ENCODE data around the gene EFS. TPM values are rescaled to one million over a fixed set of nuclear protein-coding genes. Genes with fewer than 3 reads are reported as not detected.

EFS gene
- total RNA-seq, 3 donors from 2014 or later, result 15.7 to 24.6 (median 18.0) TPM

GRCh38 chr14:23409966-23410635 is 45.1 kb upstream of the EFS start:
- no peaks in the 10 kb centered on the region for H3K36me3 ChIP-seq
- no peak overlapping the region for H3K4me3 ChIP-seq
- peaks cover 0 to 28% of the 10 kb centered on the region in 2 donors for H3K27me3 ChIP-seq
- TF ChIP-seq CTCF (IDR thresholded peaks at IDR 0.05), result no peak
- H3K27ac ChIP-seq, result no peak overlapping the region
- DNase-seq (ENCODE audit: low spot score in 2 of 2), result no peak
- intact Hi-C loops (cut with DNase I; ENCODE audit: low total_unique reads), result no loop called here
- no peaks in the 10 kb centered on the region for H3K9me3 ChIP-seq
- no peaks in the 10 kb centered on the region for H3K4me1 ChIP-seq

DNA sequence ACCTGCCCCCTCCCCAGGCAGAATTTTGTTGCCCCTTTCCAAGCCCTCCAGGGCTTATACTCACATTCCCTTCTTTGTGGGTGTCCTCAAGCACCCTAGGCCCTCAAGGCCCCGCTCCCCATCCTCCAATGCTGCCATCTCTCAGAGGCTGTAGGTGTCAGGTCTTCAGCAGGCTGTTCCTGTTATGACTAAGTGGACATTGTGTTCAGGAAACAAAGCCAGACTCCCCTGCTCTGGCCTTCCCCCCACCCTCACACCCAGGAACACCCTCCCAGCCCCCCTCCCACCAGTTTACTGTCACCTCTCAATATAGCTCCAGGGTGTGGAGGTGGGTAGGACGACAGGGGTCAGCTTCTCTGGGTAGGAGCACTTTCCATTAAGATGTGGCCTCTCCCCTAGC is 44.5 kb upstream of the EFS start:
- H3K9me3 ChIP-seq, result no peaks in the 10 kb centered on the region
- no peaks in the 10 kb centered on the region for H3K4me1 ChIP-seq
- no peak for DNase-seq (ENCODE audit: low spot score in 2 of 2)
- H3K27me3 ChIP-seq, result peaks cover 0 to 34% of the 10 kb centered on the region in 2 donors
- no peak for TF ChIP-seq POLR2A (IDR thresholded peaks at IDR 0.05)
- no peak for TF ChIP-seq POLR2AphosphoS5 (IDR thresholded peaks at IDR 0.05)
- no peak for TF ChIP-seq CTCF (IDR thresholded peaks at IDR 0.05)
- H3K36me3 ChIP-seq, result no peaks in the 10 kb centered on the region
- intact Hi-C loops (cut with DNase I; ENCODE audit: low total_unique reads), result no loop called here
- no peak overlapping the region for H3K27ac ChIP-seq
- H3K4me3 ChIP-seq, result no peak overlapping the region

GRCh38 chr14:23408307-23408630 is 43.3 kb upstream of the EFS start:
- Histone ChIP-seq H3K9me3 (no peaks in the 10 kb centered on the region), H3K27ac (no peak overlapping the region), H3K4me1 (no peaks in the 10 kb centered on the region), H3K4me3 (no peak overlapping the region), H3K27me3 (peaks cover 0 to 37% of the 10 kb centered on the region in 2 donors), H3K36me3 (no peaks in the 10 kb centered on the region)
- no peak for DNase-seq (ENCODE audit: low spot score in 2 of 2)
- TF ChIP-seq CTCF (IDR thresholded peaks at IDR 0.05), result no peak
- TF ChIP-seq POLR2AphosphoS5 (IDR thresholded peaks at IDR 0.05), result no peak
- no peak for TF ChIP-seq POLR2A (IDR thresholded peaks at IDR 0.05)
- intact Hi-C loops (cut with DNase I; ENCODE audit: low total_unique reads), result no loop called here

DNA sequence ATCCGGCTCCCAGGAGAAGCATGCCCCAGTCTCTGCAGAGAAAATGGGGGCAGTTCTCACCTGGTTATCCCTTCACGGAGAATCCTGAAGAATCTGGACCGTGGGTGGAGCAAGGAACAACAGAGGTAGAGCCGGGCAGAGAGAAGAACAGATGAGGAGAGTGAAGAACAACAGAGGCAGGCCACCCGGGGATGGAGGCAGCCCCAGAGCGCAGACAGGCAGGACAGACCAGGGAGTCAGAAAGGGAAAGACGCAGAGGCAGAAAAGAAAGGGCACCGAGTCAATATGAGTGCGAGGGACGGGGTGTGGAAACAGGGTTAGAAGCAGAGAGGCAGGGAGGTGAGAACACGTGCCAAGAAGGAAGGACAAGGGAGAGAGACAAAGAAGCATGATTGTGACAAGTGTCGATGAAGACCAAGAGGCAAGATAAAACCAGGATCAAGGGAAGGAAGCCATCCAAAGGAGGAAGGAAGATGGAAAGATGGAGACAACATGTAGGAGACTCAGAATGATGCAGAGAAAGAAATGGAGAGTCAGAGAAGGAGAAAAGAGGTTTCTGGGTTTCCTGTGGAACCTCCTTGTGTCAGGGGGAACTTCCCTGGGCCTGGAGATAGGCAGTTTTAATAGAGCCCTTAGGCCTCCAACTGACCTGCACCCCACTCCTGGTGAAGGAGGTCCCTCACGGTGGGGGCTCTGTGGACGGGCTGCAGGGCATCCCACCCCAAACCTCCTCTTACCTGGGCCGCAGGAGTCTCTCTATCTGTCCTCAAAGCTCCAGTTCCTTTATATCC is 42.7 kb upstream of the EFS start, which contains the start of gene MYH6:
Gene MYH6, minus strand, starts transcription at position 758 of the 791 bp plus-strand sequence. CDS start 1,050 bp downstream, outside the sequence.
- intact Hi-C loops (cut with DNase I; ENCODE audit: low total_unique reads), result no loop called here
- Histone ChIP-seq H3K27me3 (peaks cover 0 to 37% of the 10 kb centered on the region in 2 donors), H3K9me3 (no peaks in the 10 kb centered on the region), H3K27ac (no peak within 1 kb of the TSS), H3K4me3 (no peak within 1 kb of the TSS), H3K4me1 (no peaks in the 10 kb centered on the region), H3K36me3 (no peaks in the 10 kb centered on the region)
- DNase-seq (ENCODE audit: low spot score in 2 of 2), result no peak
- TF ChIP-seq POLR2AphosphoS5 (IDR thresholded peaks at IDR 0.05) (no peak), POLR2A (IDR thresholded peaks at IDR 0.05) (no peak), CTCF (IDR thresholded peaks at IDR 0.05) (no peak)

DNA sequence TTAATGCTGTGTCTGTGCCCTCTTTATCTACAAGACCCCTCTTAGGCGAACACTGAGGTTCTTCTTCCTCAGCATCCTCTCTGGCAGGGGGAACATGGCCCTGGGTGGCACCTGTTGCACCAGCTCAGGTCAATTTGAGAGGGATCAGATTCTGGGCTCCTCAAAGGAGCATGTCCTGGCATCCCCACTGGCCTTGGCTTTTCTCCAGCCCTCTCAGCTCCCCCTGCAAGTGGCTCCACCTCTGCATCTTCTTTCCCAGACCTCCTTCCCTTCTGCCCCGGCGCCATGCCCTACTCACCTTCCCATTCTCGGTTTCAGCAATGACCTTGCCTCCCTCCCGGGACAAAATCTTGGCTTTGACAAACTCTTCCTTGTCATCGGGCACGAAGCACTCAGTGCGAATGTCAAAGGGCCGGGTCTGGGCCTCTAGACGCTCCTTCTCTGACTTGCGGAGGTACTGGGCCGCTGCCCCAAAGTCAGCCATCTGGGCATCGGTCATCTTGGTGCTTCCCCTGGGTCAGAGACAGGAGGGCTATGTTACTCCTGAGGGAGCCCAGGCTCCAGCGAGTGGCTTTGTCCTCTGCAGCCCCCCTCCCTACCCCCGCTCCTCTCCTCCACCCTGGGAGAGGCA is 41.9 kb upstream of the EFS start:
- Histone ChIP-seq H3K4me1 (no peaks in the 10 kb centered on the region), H3K27me3 (peaks cover 0 to 45% of the 10 kb centered on the region in 2 donors), H3K4me3 (no peak overlapping the region), H3K9me3 (no peaks in the 10 kb centered on the region), H3K27ac (no peak overlapping the region), H3K36me3 (no peaks in the 10 kb centered on the region)
- intact Hi-C loops (cut with DNase I; ENCODE audit: low total_unique reads), result no loop called here
- TF ChIP-seq POLR2A (IDR thresholded peaks at IDR 0.05) (no peak), POLR2AphosphoS5 (IDR thresholded peaks at IDR 0.05) (no peak), CTCF (IDR thresholded peaks at IDR 0.05) (no peak)
- no peak for DNase-seq (ENCODE audit: low spot score in 2 of 2)

Data from breast epithelium (tissue), 4 donors.